Mesendoderm (in vitro differentiated cells): Measurements from ENCODE around the gene PARS2.
"Not testable (repeated sequence)": the region's sequence is repeated elsewhere in the genome, so short reads cannot be mapped to it uniquely, and the experiment has no call there.

Experiments
- DNase-seq: peaks from one replicate; pipeline ENCODE4 v3.0.0; 2013
- H2AK5ac ChIP-seq: 2 replicates; pipeline ENCODE4 v1.6.1; 2013; ENCODE audit warnings: low read length, inconsistent platforms
- H2BK120ac ChIP-seq: 2 replicates; pipeline ENCODE4 v1.6.1; 2013; ENCODE audit warnings: low read depth, mild to moderate bottlenecking, low read length, moderate library complexity, mixed read lengths
- H2BK15ac ChIP-seq: replicated peaks from 2 replicates; pipeline ENCODE4 v1.6.1; 2013; ENCODE audit warnings: low read depth, mild to moderate bottlenecking, moderate library complexity
- H2BK5ac ChIP-seq: 2 replicates; pipeline ENCODE4 v1.6.1; 2013; ENCODE audit warnings: low read length, inconsistent platforms
- H3K18ac ChIP-seq: 2 replicates; pipeline ENCODE4 v1.6.1; 2013; ENCODE audit warnings: mild to moderate bottlenecking, low read length, mixed read lengths
- H3K23ac ChIP-seq: one replicate; pipeline ENCODE4 v1.6.1; 2013; ENCODE audit warnings: low read length
- H3K27ac ChIP-seq: 2 replicates; pipeline ENCODE4 v1.5.1; 2013; ENCODE audit warnings: low read depth, mild to moderate bottlenecking, inconsistent platforms, low read length, moderate library complexity
- H3K27me3 ChIP-seq: 2 replicates; pipeline ENCODE4 v1.6.1; 2013; ENCODE audit warnings: low read length, control low read depth, mild to moderate bottlenecking, inconsistent platforms; ENCODE audit not compliant: insufficient read depth, poor library complexity
- H3K36me3 ChIP-seq: 2 replicates; pipeline ENCODE4 v1.6.1; 2013; ENCODE audit warnings: low read length, inconsistent platforms; ENCODE audit not compliant: control insufficient read depth, insufficient read depth
- H3K4ac ChIP-seq: one replicate; pipeline ENCODE4 v1.6.1; 2013; ENCODE audit warnings: low read depth, mild to moderate bottlenecking, low read length, moderate library complexity
- H3K4me1 ChIP-seq: 2 replicates; pipeline ENCODE4 v1.6.1; 2013; ENCODE audit warnings: low read depth, low read length, inconsistent platforms; ENCODE audit not compliant: control insufficient read depth
- H3K4me2 ChIP-seq: 2 replicates; pipeline ENCODE4 v1.6.1; 2013; ENCODE audit warnings: low read length
- H3K4me3 ChIP-seq: 2 replicates; pipeline ENCODE4 v1.5.1; 2013; ENCODE audit warnings: mild to moderate bottlenecking, low read length
- H3K56ac ChIP-seq: one replicate; pipeline ENCODE4 v1.6.1; 2013; ENCODE audit warnings: low read length
- H3K79me1 ChIP-seq: 2 replicates; pipeline ENCODE4 v1.6.1; 2013; ENCODE audit warnings: low read length, inconsistent platforms
- H3K79me2 ChIP-seq: 2 replicates; pipeline ENCODE4 v1.6.1; 2013; ENCODE audit warnings: mild to moderate bottlenecking, low read length; ENCODE audit not compliant: control insufficient read depth, insufficient read depth
- H3K9ac ChIP-seq: 2 replicates; pipeline ENCODE4 v1.6.1; 2013; ENCODE audit warnings: low read length, inconsistent platforms
- H4K5ac ChIP-seq: one replicate; pipeline ENCODE4 v1.6.1; 2013; ENCODE audit warnings: low read length
- H4K8ac ChIP-seq: one replicate; pipeline ENCODE4 v1.6.1; 2013; ENCODE audit warnings: low read depth, mild to moderate bottlenecking, control low read depth, low read length, moderate library complexity
- WGBS: extraction: QIAGEN DNeasy Blood & Tissue Kit; methylation state at CpG from one replicate; pipeline ENCODE4 v1.1.7; 2013; ENCODE audit warnings: low lambda C conversion rate, missing lambda C conversion rate; ENCODE audit not compliant: insufficient coverage; ENCODE audit errors: extremely low coverage; 5-methylcytosine and 5-hydroxymethylcytosine counted together

Gene PARS2

DNA sequence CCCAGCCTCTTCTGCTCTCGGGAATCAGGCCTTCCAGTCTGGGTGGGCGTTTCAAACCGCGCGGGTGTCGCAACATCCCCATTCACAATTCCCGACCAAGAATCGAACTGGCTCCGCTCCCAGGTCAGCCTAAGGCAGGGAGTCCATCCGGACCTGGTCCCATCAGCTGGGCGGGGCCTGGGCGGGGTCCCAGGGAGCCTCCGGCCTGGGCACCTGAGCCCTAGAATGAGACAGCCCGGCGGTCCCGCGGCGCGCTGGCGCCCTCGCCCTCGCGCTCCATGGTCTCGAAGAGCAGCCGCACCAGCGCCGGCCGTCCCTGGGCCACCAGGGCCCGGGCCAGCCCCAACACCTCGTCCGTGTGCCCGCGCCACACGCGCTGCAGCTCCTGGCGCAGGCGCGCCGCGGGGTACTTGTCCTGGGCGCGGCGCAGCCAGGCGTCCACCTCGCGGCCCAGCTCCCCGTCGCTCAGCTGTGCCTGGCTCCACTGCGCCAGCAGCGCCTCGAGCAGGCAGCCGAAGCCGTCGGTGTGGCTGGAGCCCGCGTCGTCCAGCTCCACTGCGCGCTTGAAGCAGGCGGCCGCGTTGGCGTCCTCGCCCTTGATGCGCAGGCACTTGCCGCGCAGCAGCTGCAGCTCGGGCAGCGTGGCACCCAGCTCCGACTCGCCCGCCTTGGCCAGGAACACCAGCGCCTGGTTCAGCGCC is 16.9 kb upstream of the PARS2 start:
- Histone ChIP-seq H3K56ac (peak overlapping the region; percentile 50), H3K4me2 (no peak overlapping the region), H3K4me1 (peaks cover 3% of the 10 kb centered on the region), H4K5ac (no peak overlapping the region), H2BK5ac (no peak overlapping the region), H2BK120ac (no peak overlapping the region), H3K36me3 (no peaks in the 10 kb centered on the region), H3K79me1 (no peaks in the 10 kb centered on the region), H4K8ac (no peak overlapping the region), H2AK5ac (no peak overlapping the region), H3K27ac (no peak overlapping the region), H3K4ac (no peak overlapping the region), H3K27me3 (no peaks in the 10 kb centered on the region), H3K79me2 (no peaks in the 10 kb centered on the region), H3K18ac (no peak overlapping the region), H3K4me3 (no peak overlapping the region), H3K23ac (no peak overlapping the region), H2BK15ac (no peak overlapping the region), H3K9ac (no peak overlapping the region)
- DNase-seq, result no peak
- WGBS, result no CpG with 5 or more reads among the region's 74 CpGs

DNA sequence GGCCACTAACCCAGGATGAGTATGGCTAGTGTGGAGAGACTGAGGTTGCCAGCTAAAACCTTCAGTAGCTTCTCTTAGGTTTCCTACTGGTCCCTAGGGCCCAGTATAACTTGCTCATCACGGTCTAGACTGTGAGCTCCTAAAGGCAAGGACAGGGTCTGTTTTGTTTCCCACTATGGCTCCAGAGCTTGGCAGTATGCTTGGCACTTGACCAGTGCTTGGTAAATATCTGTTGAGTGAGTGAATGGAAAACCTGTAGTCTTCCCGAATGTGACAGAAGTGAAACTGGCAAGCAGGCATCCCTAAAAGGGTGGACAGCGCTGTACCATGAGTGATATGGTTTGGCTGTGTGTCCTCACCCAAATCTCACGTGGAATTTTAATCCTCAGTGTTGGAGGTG is 13.1 kb upstream of the PARS2 start:
- H3K4me2 ChIP-seq, result no peak overlapping the region
- H4K8ac ChIP-seq, result no peak overlapping the region
- no peak overlapping the region for H2BK120ac ChIP-seq
- H3K9ac ChIP-seq, result no peak overlapping the region
- no peak overlapping the region for H3K27ac ChIP-seq
- no peak overlapping the region for H3K23ac ChIP-seq
- H3K79me2 ChIP-seq, result no peaks in the 10 kb centered on the region
- no peak overlapping the region for H2AK5ac ChIP-seq
- H3K27me3 ChIP-seq, result no peaks in the 10 kb centered on the region
- H2BK5ac ChIP-seq, result no peak overlapping the region
- no CpG with 5 or more reads among the region's 4 CpGs for WGBS
- H3K79me1 ChIP-seq, result no peaks in the 10 kb centered on the region
- H3K4me1 ChIP-seq, result peaks cover 3% of the 10 kb centered on the region
- no peak overlapping the region for H3K56ac ChIP-seq
- no peak overlapping the region for H3K4ac ChIP-seq
- no peak overlapping the region for H2BK15ac ChIP-seq
- no peak overlapping the region for H4K5ac ChIP-seq
- no peak for DNase-seq
- H3K4me3 ChIP-seq, result no peak overlapping the region
- H3K18ac ChIP-seq, result no peak overlapping the region
- H3K36me3 ChIP-seq, result no peaks in the 10 kb centered on the region

DNA sequence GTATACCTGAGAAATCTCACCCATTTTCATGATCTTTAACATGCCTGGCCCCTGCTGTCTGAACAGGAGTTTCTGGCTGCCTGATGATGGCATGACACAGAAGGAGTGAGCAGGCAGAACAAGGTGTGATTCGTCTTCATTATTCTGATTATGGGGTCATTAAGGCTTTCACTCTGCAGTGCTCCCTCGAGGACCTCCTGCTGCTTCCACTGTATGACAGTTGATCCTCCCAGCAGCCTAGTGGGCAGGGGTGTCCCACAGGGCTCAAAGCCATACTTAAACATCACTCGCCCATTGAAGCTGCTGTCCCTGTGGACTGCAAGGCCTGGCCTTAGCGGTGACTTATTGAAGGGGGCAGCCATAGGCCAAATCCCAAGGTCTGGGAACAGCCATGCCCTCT is 12.7 kb upstream of the PARS2 start:
- no peak overlapping the region for H2AK5ac ChIP-seq

GRCh38 chr1:54775828-54776721 is 11.8 kb upstream of the PARS2 start:
- not testable (repeated sequence) for H2AK5ac ChIP-seq, H3K79me2 ChIP-seq, H3K4me2 ChIP-seq, H2BK5ac ChIP-seq, H3K27me3 ChIP-seq, H3K23ac ChIP-seq, H4K8ac ChIP-seq, H3K18ac ChIP-seq, H4K5ac ChIP-seq, H3K79me1 ChIP-seq, H3K27ac ChIP-seq, H2BK15ac ChIP-seq, H3K56ac ChIP-seq, H3K9ac ChIP-seq, H3K4me1 ChIP-seq, H3K36me3 ChIP-seq, DNase-seq, H2BK120ac ChIP-seq, H3K4me3 ChIP-seq, H3K4ac ChIP-seq
- WGBS, result no CpG with 5 or more reads among the region's 16 CpGs

More for the DNA sequence above, 12.7 kb upstream of the PARS2 start:
- H3K18ac ChIP-seq, result no peak overlapping the region
- no peak overlapping the region for H3K4ac ChIP-seq
- H4K5ac ChIP-seq, result no peak overlapping the region
- no peak overlapping the region for H3K27ac ChIP-seq
- H3K4me1 ChIP-seq, result peaks cover 3% of the 10 kb centered on the region
- H3K4me2 ChIP-seq, result no peak overlapping the region
- DNase-seq, result no peak
- H2BK5ac ChIP-seq, result no peak overlapping the region
- H3K4me3 ChIP-seq, result no peak overlapping the region
- H3K23ac ChIP-seq, result no peak overlapping the region
- H4K8ac ChIP-seq, result no peak overlapping the region
- H3K79me1 ChIP-seq, result no peaks in the 10 kb centered on the region
- no peak overlapping the region for H3K56ac ChIP-seq
- H2BK15ac ChIP-seq, result no peak overlapping the region
- H3K27me3 ChIP-seq, result no peaks in the 10 kb centered on the region
- H2BK120ac ChIP-seq, result no peak overlapping the region
- H3K79me2 ChIP-seq, result no peaks in the 10 kb centered on the region
- no peaks in the 10 kb centered on the region for H3K36me3 ChIP-seq
- WGBS, result no CpG with 5 or more reads among the region's 4 CpGs
- H3K9ac ChIP-seq, result no peak overlapping the region

GRCh38 chr1:54774820-54775498 is 10.6 kb upstream of the PARS2 start:
- Histone ChIP-seq H3K4me3 (no peak overlapping the region), H3K4me1 (peaks cover 3% of the 10 kb centered on the region), H3K4me2 (peak overlapping the region; percentile 14), H3K36me3 (no peaks in the 10 kb centered on the region), H4K5ac (no peak overlapping the region), H4K8ac (no peak overlapping the region), H3K27ac (no peak overlapping the region), H3K18ac (no peak overlapping the region), H2AK5ac (no peak overlapping the region), H3K79me2 (no peaks in the 10 kb centered on the region), H2BK120ac (no peak overlapping the region), H3K9ac (no peak overlapping the region), H3K56ac (peak overlapping the region; percentile 35), H2BK5ac (no peak overlapping the region), H3K79me1 (no peaks in the 10 kb centered on the region), H2BK15ac (no peak overlapping the region), H3K4ac (no peak overlapping the region), H3K23ac (no peak overlapping the region), H3K27me3 (no peaks in the 10 kb centered on the region)
- peak; percentile 92 for DNase-seq
- WGBS, result no CpG with 5 or more reads among the region's 15 CpGs
